MM.1S (cell line): ENCODE measurements around the gene DOCK10.

Source experiments
- DNase-seq: peaks from one replicate; pipeline ENCODE4 v3.0.0-alpha.2; 2015
- H2AFZ ChIP-seq: fragments of 300-600 bp; sonication (generic); 2 replicates; pipeline ENCODE4 v1.6.0; 2016; ENCODE audit warnings: antibody characterized with exemption, low read length
- H3F3A ChIP-seq: fragments of 300-600 bp; sonication (generic); 2 replicates; pipeline ENCODE4 v1.6.1; 2016; ENCODE audit warnings: mild to moderate bottlenecking, antibody characterized with exemption, low read length, moderate library complexity, mixed read lengths; ENCODE audit not compliant: insufficient read depth
- H3K27ac ChIP-seq: fragments of 300-600 bp; sonication (generic); 2 replicates; pipeline ENCODE4 v1.5.1; 2016; ENCODE audit warnings: mild to moderate bottlenecking, low read length
- H3K27me3 ChIP-seq: fragments of 300-600 bp; sonication (generic); replicated peaks from 2 replicates; pipeline ENCODE4 v1.6.0; 2016; ENCODE audit warnings: low read length; ENCODE audit not compliant: insufficient read depth
- H3K36me3 ChIP-seq: fragments of 300-600 bp; sonication (generic); replicated peaks from 2 replicates; pipeline ENCODE4 v1.6.1; 2016; ENCODE audit warnings: mild to moderate bottlenecking, low read length, mixed read lengths; ENCODE audit not compliant: insufficient read depth
- H3K4me1 ChIP-seq: fragments of 300-600 bp; sonication (generic); 2 replicates; pipeline ENCODE4 v1.6.1; 2016; ENCODE audit warnings: low read length, mixed read lengths
- H3K4me2 ChIP-seq: fragments of 300-600 bp; sonication (generic); 2 replicates; pipeline ENCODE4 v1.6.0; 2016; ENCODE audit warnings: low read depth, low read length
- H3K4me3 ChIP-seq: fragments of 300-600 bp; sonication (generic); 2 replicates; pipeline ENCODE4 v1.5.1; 2016; ENCODE audit warnings: low read length, mixed read lengths
- H3K79me2 ChIP-seq: fragments of 300-600 bp; sonication (generic); 2 replicates; pipeline ENCODE4 v1.6.1; 2016; ENCODE audit warnings: mixed run types, low read length, mixed read lengths
- H3K9ac ChIP-seq: fragments of 300-600 bp; sonication (generic); 2 replicates; pipeline ENCODE4 v1.6.1; 2016; ENCODE audit warnings: low read length, mixed read lengths
- H3K9me2 ChIP-seq: fragments of 300-600 bp; sonication (generic); replicated peaks from 2 replicates; pipeline ENCODE4 v1.6.1; 2016; ENCODE audit warnings: mild to moderate bottlenecking, low read length, mixed read lengths; ENCODE audit not compliant: insufficient read depth
- H3K9me3 ChIP-seq: fragments of 300-600 bp; sonication (generic); replicated peaks from 2 replicates; pipeline ENCODE4 v1.6.1; 2016; ENCODE audit warnings: mild to moderate bottlenecking, low read length, mixed read lengths; ENCODE audit not compliant: insufficient read depth
- H4K20me1 ChIP-seq: fragments of 300-600 bp; sonication (generic); 2 replicates; pipeline ENCODE4 v1.6.1; 2016; ENCODE audit warnings: mild to moderate bottlenecking, low read length, moderate library complexity, mixed read lengths; ENCODE audit not compliant: insufficient read depth
- EZH2 ChIP-seq: fragments of 300-600 bp; sonication (generic); optimal IDR thresholded peaks from 2 replicates; pipeline ENCODE3; 2017; ENCODE audit warnings: low read depth, mild to moderate bottlenecking, antibody characterized with exemption, low read length, mixed read lengths
- EZH2phosphoT487 ChIP-seq: fragments of 300-600 bp; sonication (generic); IDR thresholded peaks from 2 replicates; pipeline ENCODE4 v1.6.1; 2018; ENCODE audit warnings: antibody characterized with exemption, low read length
- TF ChIP-seq, protein P1 (sequence below): fragments of 300-600 bp; sonication (generic); IDR thresholded peaks from 2 replicates; pipeline ENCODE4 v1.5.1; 2016; ENCODE audit warnings: antibody characterized with exemption, low read length, mixed read lengths

Gene DOCK10

DNA sequence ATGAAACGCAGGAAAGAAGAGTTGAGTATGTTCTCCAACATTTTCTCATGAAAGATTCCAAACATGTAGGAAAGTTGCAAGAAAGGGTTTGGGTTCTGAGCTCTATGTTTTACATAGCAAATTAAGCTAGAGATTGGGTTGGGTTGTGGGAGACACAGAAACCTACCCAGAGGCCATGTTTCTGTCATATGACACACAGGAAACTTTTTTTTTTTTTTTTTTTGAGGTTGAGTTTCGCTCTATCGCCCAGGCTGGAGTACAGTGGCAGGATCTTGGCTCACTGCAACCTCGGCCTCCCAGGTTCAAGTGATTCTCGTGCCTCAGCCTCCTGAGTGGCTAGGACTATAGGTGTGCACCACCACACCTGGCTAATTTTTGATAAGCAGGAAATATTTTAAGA is 57.6 kb downstream of the DOCK10 start:
- Histone ChIP-seq H3K27me3 (no peaks in the 10 kb centered on the region), H3K9me2 (no peaks in the 10 kb centered on the region), H3K27ac (no peak overlapping the region), H3K36me3 (no peaks in the 10 kb centered on the region), H3K9me3 (no peaks in the 10 kb centered on the region), H3K9ac (no peak overlapping the region), H3F3A (no peaks in the 10 kb centered on the region), H3K4me1 (no peaks in the 10 kb centered on the region), H3K4me3 (no peak overlapping the region), H3K79me2 (peaks cover 17% of the 10 kb centered on the region), H2AFZ (no peak overlapping the region), H4K20me1 (no peaks in the 10 kb centered on the region), H3K4me2 (no peak overlapping the region)
- no peak for TF ChIP-seq EZH2phosphoT487
- TF ChIP-seq, protein P1, sequence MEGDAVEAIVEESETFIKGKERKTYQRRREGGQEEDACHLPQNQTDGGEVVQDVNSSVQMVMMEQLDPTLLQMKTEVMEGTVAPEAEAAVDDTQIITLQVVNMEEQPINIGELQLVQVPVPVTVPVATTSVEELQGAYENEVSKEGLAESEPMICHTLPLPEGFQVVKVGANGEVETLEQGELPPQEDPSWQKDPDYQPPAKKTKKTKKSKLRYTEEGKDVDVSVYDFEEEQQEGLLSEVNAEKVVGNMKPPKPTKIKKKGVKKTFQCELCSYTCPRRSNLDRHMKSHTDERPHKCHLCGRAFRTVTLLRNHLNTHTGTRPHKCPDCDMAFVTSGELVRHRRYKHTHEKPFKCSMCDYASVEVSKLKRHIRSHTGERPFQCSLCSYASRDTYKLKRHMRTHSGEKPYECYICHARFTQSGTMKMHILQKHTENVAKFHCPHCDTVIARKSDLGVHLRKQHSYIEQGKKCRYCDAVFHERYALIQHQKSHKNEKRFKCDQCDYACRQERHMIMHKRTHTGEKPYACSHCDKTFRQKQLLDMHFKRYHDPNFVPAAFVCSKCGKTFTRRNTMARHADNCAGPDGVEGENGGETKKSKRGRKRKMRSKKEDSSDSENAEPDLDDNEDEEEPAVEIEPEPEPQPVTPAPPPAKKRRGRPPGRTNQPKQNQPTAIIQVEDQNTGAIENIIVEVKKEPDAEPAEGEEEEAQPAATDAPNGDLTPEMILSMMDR, result no peak
- TF ChIP-seq EZH2, result no peak
- no peak for DNase-seq

DNA sequence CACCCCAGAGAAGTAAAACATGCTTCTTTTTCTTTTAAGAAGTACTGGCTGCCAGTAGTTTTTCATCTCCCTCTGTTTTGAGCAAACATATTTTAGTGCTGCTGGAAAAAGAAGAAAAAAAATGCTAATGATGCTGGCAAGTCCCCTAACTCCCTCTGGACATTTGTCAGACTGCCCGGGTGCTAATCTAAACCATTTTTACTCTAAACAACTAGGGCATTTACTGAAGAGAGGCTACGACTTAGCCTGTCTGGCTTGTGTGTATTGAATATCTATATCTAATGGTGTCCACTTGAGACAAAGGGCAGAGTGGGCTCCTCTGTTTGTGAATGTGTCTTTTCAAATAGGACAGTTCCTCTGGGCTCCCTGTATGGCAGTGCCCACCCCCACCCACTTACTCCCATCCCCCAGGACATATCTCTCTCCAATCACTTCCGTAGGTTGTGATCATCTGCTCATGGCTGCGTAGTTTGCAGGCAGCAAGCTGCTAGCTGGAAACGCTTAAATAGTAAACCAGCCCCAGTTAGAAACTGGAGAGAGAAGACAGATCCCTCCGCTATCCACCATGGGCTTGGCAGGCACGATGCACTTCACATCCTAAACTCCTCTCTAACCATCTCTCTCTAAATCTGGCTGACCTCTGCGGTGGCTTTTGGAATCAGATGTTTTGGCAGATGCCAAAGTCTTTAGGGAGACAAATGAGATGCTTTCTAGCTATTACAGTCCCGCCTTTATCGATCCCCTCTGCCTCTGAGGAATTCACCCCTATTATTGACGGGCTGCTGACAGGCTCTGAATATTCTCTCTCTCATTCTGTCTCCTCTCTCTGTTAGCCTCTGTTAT is 58.3 kb downstream of the DOCK10 start:
- H3K4me1 ChIP-seq, result no peaks in the 10 kb centered on the region
- no peaks in the 10 kb centered on the region for H3K9me3 ChIP-seq
- TF ChIP-seq EZH2phosphoT487 (no peak), EZH2 (no peak)
- TF ChIP-seq, protein P1, result no peak
- no peaks in the 10 kb centered on the region for H3K9me2 ChIP-seq
- no peaks in the 10 kb centered on the region for H3K27me3 ChIP-seq
- DNase-seq, result no peak
- no peak overlapping the region for H3K4me3 ChIP-seq
- no peak overlapping the region for H2AFZ ChIP-seq
- H3K9ac ChIP-seq, result no peak overlapping the region
- H3K4me2 ChIP-seq, result no peak overlapping the region
- peaks cover 22% of the 10 kb centered on the region for H3K79me2 ChIP-seq
- H3K27ac ChIP-seq, result no peak overlapping the region
- H3F3A ChIP-seq, result no peaks in the 10 kb centered on the region
- H3K36me3 ChIP-seq, result no peaks in the 10 kb centered on the region
- H4K20me1 ChIP-seq, result no peaks in the 10 kb centered on the region

DNA sequence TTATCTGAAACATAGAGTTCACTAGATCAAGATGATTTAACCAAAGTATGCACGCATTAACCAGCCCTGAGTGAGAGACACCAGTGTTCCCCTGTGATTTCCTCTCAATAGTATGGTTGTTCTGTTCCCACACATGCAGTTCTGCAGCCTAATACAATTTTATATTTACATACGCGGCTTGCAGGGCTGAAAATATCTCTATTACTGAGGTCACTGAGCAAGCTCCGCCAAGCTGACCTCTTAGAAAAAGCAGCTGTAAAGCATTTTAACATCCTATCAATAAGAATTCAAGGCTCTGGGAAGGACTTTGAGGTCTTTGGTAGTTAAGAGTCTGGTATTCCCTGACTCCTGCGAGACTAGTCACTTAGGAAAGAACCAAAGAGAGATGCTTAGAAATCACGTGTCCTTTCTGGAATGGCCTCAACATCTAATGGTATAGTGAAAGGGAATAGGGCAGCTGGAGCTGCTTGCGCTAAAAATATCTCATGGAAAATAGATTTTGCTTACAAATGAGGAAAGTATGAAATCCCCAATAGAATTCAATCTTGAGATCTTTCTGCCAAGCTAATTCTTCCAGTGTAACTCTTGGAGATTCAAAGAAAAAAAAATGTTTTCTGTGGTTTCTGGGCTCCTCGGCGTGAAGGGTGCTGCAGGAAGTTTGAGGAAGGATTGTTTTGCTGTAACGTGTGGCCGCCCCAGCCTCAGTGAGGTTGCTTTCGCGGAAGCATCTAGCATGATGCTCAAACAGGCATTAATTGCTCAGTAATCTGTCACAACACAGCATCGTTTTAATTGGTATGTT is 59.2 kb downstream of the DOCK10 start:
- no peaks in the 10 kb centered on the region for H3F3A ChIP-seq
- no peaks in the 10 kb centered on the region for H3K9me3 ChIP-seq
- H3K79me2 ChIP-seq, result peaks cover 26% of the 10 kb centered on the region
- no peaks in the 10 kb centered on the region for H3K9me2 ChIP-seq
- no peak overlapping the region for H3K27ac ChIP-seq
- no peak overlapping the region for H2AFZ ChIP-seq
- H3K36me3 ChIP-seq, result no peaks in the 10 kb centered on the region
- TF ChIP-seq, protein P1, result no peak
- TF ChIP-seq EZH2, result no peak
- no peak for TF ChIP-seq EZH2phosphoT487
- no peaks in the 10 kb centered on the region for H3K4me1 ChIP-seq
- H3K4me2 ChIP-seq, result no peak overlapping the region
- no peak overlapping the region for H3K9ac ChIP-seq
- no peak for DNase-seq
- H3K27me3 ChIP-seq, result no peaks in the 10 kb centered on the region
- no peak overlapping the region for H3K4me3 ChIP-seq
- no peaks in the 10 kb centered on the region for H4K20me1 ChIP-seq
